C4-2B (cell line): ENCODE data around the gene LGALS16.

Experiments
- ZFX ChIP-seq: fragments of 450-650 bp; IDR thresholded peaks from 2 replicates; pipeline ENCODE4 v1.6.1; 2017
- TF ChIP-seq, protein P1 (sequence below): fragments of 450-650 bp; conservative IDR thresholded peaks from 2 replicates; pipeline ENCODE4 v1.5.1; 2017; ENCODE audit warnings: mild to moderate bottlenecking

DNA sequence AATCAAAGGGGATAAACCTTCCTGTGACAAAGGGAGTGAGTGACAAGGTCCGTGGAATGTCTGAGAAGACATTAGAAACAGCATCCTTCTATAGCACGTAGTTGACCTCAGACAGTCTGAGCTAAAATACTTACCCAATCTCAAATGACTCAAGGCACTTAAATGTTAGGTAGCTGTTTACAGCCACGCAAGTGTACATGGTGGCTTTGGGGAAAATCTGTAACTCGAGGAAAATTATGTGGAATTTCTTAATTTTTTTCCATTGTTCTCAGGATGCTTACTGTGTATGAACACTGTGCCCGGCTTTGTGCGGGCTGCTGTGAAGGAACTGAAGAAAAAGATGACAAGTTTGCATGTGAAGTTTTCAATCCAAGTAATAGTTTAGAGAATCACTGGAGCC is 48.2 kb upstream of the LGALS16 start:
- TF ChIP-seq, protein P1, sequence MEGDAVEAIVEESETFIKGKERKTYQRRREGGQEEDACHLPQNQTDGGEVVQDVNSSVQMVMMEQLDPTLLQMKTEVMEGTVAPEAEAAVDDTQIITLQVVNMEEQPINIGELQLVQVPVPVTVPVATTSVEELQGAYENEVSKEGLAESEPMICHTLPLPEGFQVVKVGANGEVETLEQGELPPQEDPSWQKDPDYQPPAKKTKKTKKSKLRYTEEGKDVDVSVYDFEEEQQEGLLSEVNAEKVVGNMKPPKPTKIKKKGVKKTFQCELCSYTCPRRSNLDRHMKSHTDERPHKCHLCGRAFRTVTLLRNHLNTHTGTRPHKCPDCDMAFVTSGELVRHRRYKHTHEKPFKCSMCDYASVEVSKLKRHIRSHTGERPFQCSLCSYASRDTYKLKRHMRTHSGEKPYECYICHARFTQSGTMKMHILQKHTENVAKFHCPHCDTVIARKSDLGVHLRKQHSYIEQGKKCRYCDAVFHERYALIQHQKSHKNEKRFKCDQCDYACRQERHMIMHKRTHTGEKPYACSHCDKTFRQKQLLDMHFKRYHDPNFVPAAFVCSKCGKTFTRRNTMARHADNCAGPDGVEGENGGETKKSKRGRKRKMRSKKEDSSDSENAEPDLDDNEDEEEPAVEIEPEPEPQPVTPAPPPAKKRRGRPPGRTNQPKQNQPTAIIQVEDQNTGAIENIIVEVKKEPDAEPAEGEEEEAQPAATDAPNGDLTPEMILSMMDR = no peak
- no peak for TF ChIP-seq ZFX
